GM21367 (cell line): ENCODE measurements around the gene PPP6R2.

Source experiments
- ATAC-seq: cut with Tn5 transposase; IDR thresholded peaks from one replicate; pipeline ENCODE4 v1.9.1; 2021; ENCODE audit not compliant: unreplicated experiment

Gene PPP6R2

GRCh38 chr22:50482107-50483074 lies 139.3 kb downstream of the PPP6R2 start:
- ATAC-seq, result no peak

GRCh38 chr22:50483106-50483505 lies 140.0 kb downstream of the PPP6R2 start:
- ATAC-seq, result no peak

DNA sequence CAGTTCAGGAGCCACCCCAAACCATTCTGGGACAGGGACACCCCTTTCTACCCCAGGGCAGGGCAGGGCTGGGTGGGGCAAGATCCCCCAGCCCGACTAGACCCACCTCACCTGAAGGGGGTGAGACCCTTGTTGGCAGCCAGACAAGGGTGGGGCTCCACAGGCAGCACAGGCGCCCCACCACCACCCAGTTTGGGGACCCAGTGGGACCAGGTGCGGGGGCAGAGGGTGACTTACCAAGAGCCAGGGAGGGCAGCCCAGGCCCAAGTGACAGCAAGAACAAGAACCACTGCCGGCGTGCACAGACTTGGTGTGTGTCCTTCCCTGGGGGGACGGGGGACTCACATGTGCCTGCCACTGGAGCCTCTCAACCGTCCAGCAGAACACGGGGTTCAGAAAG lies 140.4 kb downstream of the PPP6R2 start:
- no peak for ATAC-seq

DNA sequence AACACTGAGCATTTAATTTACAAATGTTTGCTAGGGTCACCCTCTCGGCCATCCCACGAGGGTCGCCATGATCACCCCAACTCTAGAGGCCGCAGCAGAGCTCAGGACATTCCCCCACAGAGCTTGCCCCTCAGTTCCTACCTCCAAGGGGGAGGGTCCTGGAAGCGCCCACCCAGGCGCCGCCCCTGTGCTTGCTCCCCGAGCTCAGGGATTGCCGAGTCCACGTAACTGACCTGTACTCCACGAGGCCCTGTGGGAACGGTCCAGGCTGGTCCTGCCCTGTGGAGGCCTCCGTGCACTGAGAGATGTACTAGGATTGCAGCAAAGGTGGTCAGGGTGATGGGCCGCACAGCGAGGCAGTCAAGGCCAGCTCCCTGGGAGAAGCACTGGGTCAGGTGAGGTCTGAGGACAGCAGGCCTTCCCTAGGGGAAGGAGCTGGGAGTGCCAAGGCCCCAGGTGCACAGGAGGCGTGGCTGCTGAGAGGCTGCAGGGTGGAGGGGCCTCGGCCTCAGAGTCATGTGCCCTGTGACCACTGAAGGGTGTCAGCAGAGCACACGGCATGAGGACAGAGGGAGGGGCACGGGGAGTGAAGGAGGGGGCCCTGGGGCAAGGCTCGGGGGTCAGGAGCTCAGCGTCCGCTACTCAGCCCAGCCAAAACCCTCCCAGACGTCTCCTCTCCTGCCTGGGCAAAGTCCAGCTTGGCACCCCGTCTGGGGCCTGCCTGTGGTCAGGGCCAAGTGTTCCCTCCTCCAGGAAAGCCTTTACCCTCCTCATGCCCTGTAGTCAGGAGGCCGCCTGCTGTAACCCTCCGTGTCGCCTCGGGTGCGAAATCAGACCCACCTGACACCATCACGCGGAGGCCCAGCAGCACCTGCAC lies 141.1 kb downstream of the PPP6R2 start:
- ATAC-seq, result no peak

GRCh38 chr22:50485221-50486131 lies 142.3 kb downstream of the PPP6R2 start:
- no peak for ATAC-seq

- no peak for ATAC-seq
Measured at GRCh38 chr22:50486561-50487289, 143.6 kb downstream of the PPP6R2 start, which contains the start of gene MIOX. Gene MIOX (plus strand): TSS chr22:50486859. CDS start chr22:50486898, 39 bp downstream.

DNA sequence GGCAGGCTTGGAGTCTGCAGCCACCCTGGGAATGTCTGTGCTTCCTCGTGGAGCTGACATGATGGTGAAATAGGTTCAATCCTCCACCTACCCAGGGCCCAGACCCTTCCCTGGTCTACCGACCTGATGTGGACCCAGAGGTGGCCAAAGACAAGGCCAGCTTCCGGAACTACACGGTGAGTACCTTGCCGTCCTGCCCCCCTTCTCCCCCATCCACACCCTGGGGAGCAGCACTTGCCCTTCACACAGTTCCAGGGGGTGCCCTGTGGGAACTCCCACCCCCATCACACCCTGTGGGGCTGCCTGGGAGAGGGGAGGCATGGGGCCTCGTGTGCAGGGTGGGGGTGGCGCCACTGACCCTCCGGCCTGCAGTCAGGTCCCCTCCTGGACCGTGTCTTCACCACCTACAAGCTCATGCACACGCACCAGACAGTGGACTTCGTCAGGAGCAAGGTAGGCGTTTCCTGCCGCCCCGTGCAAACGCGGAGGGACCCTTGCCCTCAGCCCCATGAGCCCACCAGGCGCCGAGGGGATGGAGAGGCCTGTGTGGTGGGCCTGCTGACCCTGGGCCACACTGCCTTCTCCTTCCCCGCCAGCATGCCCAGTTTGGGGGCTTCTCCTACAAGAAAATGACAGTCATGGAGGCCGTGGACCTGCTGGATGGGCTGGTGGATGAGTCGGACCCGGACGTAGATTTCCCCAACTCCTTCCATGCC lies 144.3 kb downstream of the PPP6R2 start:
- no peak for ATAC-seq

- no peak for ATAC-seq
Measured at GRCh38 chr22:50488006-50488677, 145.0 kb downstream of the PPP6R2 start.

DNA sequence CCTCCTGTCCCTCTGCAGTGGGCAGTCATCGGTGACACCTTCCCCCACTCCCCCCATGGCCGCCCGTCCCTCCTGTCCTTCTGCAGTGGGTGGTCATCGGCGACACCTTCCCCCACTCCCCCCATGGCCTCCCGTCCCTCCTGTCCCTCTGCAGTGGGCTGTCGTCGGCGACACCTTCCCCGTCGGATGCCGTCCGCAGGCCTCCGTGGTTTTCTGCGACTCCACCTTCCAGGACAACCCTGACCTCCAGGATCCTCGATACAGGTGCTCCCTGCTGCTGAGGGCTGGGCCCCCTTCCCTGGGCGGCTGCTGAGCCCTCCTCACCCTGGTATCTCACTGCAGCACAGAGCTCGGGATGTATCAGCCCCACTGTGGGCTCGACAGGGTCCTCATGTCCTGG lies 145.8 kb downstream of the PPP6R2 start:
- no peak for ATAC-seq

- ATAC-seq, result no peak
Measured at GRCh38 chr22:50489363-50490243, 146.5 kb downstream of the PPP6R2 start.

DNA sequence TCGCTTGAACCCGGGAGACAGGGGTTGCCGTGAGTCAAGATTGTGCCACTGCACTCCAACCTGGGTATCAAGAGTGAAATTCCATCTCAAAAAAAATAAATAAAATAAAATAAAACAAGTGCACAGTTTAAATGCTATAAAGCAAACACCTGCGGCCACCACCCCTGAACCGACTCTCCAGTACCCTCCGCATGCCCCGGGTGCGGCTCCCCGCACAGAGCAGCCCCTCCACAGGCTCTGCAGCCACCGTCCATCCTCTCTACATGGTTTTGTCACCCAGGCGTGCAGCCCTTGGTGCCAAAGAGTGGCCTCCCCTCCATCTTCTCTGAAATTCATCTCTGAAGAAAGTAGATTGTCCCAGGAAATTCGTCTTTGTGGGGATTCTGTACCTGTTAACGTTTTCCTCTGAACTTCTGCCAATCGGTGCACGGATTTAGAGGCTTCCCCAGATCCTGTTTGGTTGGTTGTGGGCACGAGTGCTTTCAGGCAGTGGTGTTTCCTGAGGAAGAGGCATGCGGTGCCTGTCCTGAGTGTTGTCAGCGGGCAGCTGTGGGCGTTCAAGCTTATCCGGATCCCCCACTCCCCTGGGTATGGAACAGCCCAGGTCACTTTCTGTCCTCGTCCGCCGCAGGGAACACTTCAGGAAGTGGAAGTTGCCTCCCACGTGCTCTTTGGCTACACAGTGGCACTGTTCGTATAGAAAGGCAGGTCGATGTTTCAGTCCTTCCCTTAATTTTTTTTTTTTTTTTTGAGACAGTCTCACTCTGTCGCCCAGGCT lies 147.6 kb downstream of the PPP6R2 start:
- no peak for ATAC-seq
